ENCODE data around the gene DDX47.
A peak's percentile ranks its signal among the peaks of the same experiment; 100 is the strongest.

- no peak for TF ChIP-seq EZH2 (IDR thresholded peaks at IDR 0.05; ENCODE audit: borderline replicate concordance, low read length)
- peak; percentile 73 for TF ChIP-seq CTCF (IDR thresholded peaks at IDR 0.05; ENCODE audit: low read length)
Observed at GRCh38 chr12:12788675-12789368, 24.3 kb upstream of the DDX47 start.

Measured in OCI-LY1 (cell line).